SHP77 treated with DMSO at 0.1 percent for 48 hours (cell line): Measurements from ENCODE around the gene SSR2.

Experiments
- DNase-seq: peaks from one replicate; lab custom pipeline; 2025; lab: John Stamatoyannopoulos, UW

Gene SSR2

DNA sequence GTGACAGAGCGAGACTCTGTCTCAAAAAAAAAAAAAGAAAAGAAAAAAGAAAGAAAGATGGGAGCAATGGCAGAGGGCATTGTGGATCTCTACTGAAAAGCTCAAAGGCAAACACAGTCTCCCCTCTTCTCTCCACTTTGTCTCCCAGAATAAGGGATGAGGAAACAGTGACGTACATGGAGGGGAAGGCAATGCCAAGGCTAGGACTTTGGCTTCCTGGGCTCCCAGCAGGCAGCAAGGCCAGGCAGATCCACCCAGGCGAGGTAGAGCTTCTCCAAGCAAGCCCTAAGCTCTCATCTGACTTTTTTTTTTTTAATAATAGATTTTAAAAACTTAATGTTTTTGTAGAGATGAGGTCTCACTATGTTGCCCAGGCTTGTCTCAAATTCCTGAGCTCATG is 47.0 kb downstream of the SSR2 start:
- DNase-seq = no peak

- no peak for DNase-seq
Measured at GRCh38 chr1:155971910-155972809, 48.6 kb downstream of the SSR2 start.

GRCh38 chr1:155970531-155971167 is 50.1 kb downstream of the SSR2 start:
- DNase-seq = no peak

- no peak for DNase-seq
Measured at GRCh38 chr1:155969377-155969791, 51.4 kb downstream of the SSR2 start.

- DNase-seq = no peak
Measured at GRCh38 chr1:155968670-155969069, 52.1 kb downstream of the SSR2 start.

DNA sequence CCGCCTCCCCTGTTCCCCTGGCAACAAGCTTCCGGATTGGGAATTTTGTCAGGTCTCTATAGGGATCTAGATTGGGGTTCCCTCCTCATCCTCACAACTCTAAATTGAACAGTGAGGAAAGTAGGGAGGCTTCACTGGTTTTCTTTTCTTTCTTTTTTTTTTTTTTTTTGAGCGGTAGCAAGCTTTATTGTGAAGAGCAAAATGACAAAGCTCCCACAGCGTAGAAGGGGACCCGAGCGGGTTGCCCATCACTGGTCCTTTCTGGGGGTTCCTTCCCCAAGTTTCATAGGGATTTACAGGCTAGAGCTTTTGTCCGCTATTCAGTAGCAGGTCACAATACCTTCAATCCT is 52.7 kb downstream of the SSR2 start:
- DNase-seq = no peak

DNA sequence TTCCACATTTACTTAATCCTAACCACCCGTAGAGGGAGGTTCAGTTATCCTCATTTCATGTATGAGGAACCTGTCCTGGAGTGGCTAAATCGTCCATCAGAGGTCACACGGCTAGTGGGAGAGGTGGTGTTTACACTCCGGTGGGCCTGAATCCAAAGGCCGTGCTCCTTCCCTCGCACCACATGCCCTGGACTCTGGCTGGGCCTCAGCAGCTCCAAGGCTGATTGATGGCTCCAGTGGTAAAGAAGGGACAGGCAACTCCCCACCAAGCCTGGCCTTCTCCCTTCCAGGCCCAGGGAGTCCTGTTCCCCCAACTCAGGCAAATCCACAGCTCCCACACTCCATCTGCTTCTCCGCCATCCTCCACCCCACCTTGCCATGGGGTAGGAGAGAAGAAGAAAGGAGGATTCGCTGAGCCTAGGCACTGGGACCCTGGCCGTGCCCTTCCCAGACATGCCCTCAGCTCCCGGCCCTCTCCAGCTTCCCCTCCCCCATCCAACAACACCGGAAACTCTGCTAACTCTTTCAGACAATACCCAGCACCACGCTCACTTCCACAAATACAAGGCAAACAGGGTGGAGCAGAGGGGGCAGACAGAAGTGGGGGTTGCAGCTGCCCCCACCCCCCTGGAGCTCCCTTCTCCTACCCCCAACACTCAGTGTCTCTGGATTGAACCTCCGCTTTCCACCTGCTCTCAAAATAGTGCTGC is 53.3 kb downstream of the SSR2 start:
- DNase-seq = no peak

DNA sequence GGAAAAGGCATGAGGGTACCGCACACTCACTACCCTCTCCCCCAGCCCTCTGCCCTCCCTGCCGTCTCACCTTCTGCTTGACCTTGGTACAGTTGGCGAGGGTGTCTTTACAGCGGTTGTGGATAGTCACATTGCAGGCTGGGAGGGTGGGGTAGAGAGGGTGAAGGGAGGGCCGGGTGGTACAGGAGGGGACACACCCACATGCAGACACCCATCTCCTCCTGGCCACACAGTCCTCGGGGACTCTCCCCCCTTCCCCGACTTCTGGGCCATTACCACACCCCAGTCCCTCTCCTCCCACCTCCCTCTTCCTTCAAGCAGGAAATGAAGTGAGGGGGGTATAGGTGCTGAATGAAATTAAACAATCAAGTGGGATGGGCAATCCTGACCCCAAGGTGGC is 54.0 kb downstream of the SSR2 start:
- no peak for DNase-seq

DNA sequence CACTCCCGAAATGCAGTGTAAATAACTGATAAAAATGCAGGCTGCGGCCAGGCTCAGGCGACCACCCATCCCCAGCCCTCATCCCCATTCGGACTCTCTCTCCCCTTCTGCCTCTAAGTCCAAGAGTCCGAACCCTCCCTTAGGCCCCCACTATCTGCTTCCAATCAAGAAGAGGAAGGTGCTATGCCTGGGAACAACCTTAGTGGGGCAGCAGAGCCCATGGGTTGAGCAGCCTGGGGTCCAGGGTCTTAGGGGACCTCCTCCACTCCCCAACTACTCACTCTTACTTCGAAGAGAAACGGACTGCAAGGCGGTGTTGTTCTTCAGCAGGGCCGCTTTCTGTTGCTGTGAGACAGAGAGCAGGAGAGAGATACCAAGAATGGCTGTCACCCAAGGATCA is 54.6 kb downstream of the SSR2 start:
- no peak for DNase-seq

DNA sequence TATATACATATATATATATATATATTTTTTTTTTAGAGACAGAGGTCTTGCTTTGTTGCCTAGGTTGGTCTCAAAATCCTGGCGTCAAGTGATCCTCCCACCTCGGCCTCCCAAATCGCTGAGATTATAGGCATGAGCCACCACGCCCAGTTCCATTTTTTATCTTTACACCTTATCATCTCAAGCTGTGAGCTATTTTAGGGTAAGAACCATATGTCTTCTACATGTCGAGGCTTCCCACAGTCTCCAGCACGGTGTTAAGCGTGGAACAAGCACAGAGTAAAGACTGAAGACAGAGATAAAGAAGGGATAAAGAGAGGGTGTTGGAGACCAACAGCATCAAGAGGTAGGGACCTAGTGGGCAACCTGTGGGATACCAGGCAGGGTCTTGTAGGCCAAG is 56.6 kb downstream of the SSR2 start:
- DNase-seq = no peak

GRCh38 chr1:155962599-155963211 is 58.0 kb downstream of the SSR2 start:
- no peak for DNase-seq

DNA sequence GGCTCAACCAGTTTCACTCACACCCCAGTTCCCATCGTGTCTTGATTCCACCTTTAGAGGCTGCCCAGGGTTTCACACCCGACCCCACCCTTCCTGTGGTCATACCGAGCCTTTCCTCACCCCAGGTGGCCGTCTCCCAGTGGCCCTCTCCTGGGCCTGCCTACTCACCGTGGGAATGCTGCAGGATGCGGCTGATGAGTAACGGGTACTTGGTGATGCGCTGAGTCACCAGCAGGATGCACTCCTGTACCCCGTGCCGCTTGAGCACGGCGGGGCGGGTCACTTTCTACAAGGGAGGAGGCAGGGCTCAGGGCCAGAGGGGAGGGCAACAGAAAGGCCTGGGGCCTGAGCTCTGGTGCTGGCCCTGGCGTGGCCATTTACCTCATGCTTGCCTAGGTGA is 58.8 kb downstream of the SSR2 start:
- no peak for DNase-seq

DNA sequence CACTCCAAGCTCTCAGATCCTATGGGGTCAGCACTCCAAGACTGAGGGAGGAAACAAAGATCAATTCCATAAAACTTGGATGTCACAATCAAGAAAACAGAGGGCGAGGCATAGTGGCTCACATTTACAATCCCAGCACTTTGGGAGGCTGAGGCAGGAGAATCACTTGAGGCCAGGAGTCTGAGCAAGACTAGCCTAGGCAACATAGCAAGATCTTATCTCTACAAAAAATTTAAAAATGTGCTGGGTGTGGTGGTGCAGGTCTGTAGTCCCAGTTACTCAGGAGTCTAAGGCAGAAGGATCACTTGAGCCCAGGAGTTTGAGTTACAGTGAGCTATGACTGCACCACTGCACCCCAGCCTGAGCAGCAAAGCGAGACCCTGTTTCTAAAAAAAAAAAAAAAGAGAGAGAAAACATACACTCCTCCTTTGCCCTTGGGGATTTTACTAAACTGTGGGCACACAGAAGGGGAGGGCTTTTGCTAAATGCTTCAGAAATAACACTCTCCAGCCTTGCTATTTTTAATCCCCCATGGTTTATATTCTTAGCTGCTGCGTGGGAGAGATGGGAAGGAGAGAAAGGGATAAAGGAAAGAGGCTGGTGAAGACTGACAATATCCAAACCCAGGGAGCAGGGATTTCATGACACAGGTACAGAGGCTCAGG is 60.5 kb downstream of the SSR2 start:
- no peak for DNase-seq
